ENCODE results near the gene IL10RA.

Gene IL10RA

DNA sequence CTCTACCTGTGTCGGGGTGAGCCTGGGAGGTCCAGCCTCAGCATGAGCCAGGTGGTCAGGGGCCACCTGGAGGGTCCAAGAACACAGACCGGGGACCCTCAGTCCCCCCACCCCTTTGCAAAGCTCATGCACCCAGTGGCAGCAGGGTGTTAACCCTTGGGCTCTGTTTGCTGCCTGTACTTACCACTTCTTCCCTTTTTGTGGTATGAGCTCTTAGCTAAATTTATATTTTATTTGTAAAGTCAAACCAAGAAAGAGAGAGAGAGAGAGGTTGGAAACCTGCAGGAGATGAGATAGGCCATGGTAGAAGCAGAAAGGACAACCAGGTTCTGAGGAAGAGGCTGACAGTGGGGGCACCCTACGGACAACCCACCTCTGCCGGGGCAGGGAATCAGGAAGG, 29.9 kb downstream of the IL10RA start:
- no peak overlapping the region for H3K4me3 ChIP-seq (ENCODE audit: low read depth, low read length, poor library complexity, severe bottlenecking)
- H3K27ac ChIP-seq (ENCODE audit: low read depth, low read length, poor library complexity, severe bottlenecking) = no peak overlapping the region
- no peaks in the 10 kb centered on the region for H3K27me3 ChIP-seq (ENCODE audit: insufficient read depth, low read length)
- peaks cover 8% of the 10 kb centered on the region for H3K4me1 ChIP-seq (ENCODE audit: insufficient read depth, low read length, severe bottlenecking)
- no peaks in the 10 kb centered on the region for H3K9me2 ChIP-seq (ENCODE audit: low read depth, low read length)
- H3K9me3 ChIP-seq (ENCODE audit: low read length) = 0 out of 2 replicates have a peak, but pooled peaks cover 3% of the 10 kb centered on the region
- no peaks in the 10 kb centered on the region for H3K36me3 ChIP-seq (ENCODE audit: insufficient read depth, low read length)
- no peak overlapping the region for H3K9ac ChIP-seq (ENCODE audit: low read length)
- H2AFZ ChIP-seq (ENCODE audit: low read length) = no peak overlapping the region
- no peaks in the 10 kb centered on the region for H3K79me2 ChIP-seq (ENCODE audit: insufficient read depth, low read length)
- H3F3A ChIP-seq (ENCODE audit: insufficient read depth, low read length) = no peaks in the 10 kb centered on the region
- no peak overlapping the region for H3K4me2 ChIP-seq (ENCODE audit: low read length)
- no peaks in the 10 kb centered on the region for H4K20me1 ChIP-seq (ENCODE audit: insufficient read depth, low read length)
- TF ChIP-seq, protein P1, sequence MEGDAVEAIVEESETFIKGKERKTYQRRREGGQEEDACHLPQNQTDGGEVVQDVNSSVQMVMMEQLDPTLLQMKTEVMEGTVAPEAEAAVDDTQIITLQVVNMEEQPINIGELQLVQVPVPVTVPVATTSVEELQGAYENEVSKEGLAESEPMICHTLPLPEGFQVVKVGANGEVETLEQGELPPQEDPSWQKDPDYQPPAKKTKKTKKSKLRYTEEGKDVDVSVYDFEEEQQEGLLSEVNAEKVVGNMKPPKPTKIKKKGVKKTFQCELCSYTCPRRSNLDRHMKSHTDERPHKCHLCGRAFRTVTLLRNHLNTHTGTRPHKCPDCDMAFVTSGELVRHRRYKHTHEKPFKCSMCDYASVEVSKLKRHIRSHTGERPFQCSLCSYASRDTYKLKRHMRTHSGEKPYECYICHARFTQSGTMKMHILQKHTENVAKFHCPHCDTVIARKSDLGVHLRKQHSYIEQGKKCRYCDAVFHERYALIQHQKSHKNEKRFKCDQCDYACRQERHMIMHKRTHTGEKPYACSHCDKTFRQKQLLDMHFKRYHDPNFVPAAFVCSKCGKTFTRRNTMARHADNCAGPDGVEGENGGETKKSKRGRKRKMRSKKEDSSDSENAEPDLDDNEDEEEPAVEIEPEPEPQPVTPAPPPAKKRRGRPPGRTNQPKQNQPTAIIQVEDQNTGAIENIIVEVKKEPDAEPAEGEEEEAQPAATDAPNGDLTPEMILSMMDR (IDR thresholded peaks at IDR 0.05; ENCODE audit: low read length) = no peak
- TF ChIP-seq EZH2 (IDR thresholded peaks at IDR 0.05; ENCODE audit: borderline replicate concordance, low read length) = no peak

DNA sequence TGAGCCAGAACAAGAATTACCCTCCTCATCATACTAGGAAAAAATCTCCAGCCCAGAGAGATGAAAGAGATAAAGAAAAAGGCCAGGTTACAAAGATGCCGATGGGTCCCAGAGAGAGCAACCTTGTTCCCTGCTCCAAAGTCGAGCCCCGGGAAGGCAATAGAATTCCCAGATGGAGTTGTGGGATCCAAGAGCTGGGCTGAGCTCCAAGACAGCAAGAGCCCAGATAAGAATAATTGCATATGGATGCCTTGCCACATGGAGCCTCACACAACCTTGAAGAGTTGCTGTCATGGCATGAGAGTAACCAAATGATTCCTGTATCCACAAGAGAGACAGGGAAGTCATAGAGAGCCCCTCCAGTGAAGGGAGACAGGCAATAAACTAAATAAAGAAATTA, 30.9 kb downstream of the IL10RA start:
- Histone ChIP-seq H3K9ac (ENCODE audit: low read length) (no peak overlapping the region), H3K36me3 (ENCODE audit: insufficient read depth, low read length) (no peaks in the 10 kb centered on the region), H3K4me3 (ENCODE audit: low read depth, low read length, poor library complexity, severe bottlenecking) (no peak overlapping the region), H3F3A (ENCODE audit: insufficient read depth, low read length) (no peaks in the 10 kb centered on the region), H3K79me2 (ENCODE audit: insufficient read depth, low read length) (no peaks in the 10 kb centered on the region), H2AFZ (ENCODE audit: low read length) (no peak overlapping the region), H3K4me1 (ENCODE audit: insufficient read depth, low read length, severe bottlenecking) (no peaks in the 10 kb centered on the region), H3K27me3 (ENCODE audit: insufficient read depth, low read length) (no peaks in the 10 kb centered on the region), H3K9me2 (ENCODE audit: low read depth, low read length) (no peaks in the 10 kb centered on the region), H4K20me1 (ENCODE audit: insufficient read depth, low read length) (no peaks in the 10 kb centered on the region), H3K27ac (ENCODE audit: low read depth, low read length, poor library complexity, severe bottlenecking) (no peak overlapping the region), H3K9me3 (ENCODE audit: low read length) (0 out of 2 replicates have a peak, but pooled peaks cover 3% of the 10 kb centered on the region), H3K4me2 (ENCODE audit: low read length) (no peak overlapping the region)
- TF ChIP-seq EZH2 (IDR thresholded peaks at IDR 0.05; ENCODE audit: borderline replicate concordance, low read length) = no peak
- TF ChIP-seq, protein P1 (IDR thresholded peaks at IDR 0.05; ENCODE audit: low read length) = no peak

DNA sequence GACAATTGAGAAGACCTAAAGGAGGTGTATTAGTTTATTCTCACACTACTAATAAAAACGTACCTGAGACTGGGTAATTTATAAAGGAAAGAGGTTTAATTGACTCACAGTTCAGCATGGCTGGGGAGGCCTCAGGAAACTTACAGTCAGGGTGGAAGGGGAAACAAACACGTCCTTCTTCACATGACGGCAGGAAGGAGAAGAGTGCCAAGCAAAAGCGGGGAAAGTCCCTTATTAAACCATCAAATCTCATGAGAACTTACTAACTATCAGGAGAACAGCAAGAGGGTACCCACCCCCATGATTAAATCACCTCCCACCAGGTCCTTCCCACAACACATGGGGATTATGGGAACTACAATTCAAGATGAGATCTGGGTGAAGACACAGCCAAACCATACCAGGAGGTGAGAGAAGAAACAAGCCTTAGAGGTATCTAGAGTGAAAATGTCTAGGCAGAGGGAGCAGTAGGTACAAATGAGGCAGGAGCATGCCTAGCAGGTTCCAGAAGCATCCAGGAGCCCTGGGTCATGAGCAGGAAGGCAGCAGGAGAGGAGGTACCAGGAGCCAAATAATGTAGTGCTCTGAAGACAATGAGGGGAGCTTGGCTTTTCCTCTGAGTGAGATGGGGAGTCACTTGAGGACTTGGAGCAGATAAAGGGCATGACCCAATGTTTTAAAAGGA, 31.6 kb downstream of the IL10RA start:
- no peaks in the 10 kb centered on the region for H3K9me2 ChIP-seq (ENCODE audit: low read depth, low read length)
- no peak overlapping the region for H3K9ac ChIP-seq (ENCODE audit: low read length)
- no peak overlapping the region for H3K4me3 ChIP-seq (ENCODE audit: low read depth, low read length, poor library complexity, severe bottlenecking)
- no peaks in the 10 kb centered on the region for H4K20me1 ChIP-seq (ENCODE audit: insufficient read depth, low read length)
- H3K79me2 ChIP-seq (ENCODE audit: insufficient read depth, low read length) = no peaks in the 10 kb centered on the region
- H3F3A ChIP-seq (ENCODE audit: insufficient read depth, low read length) = no peaks in the 10 kb centered on the region
- H3K4me1 ChIP-seq (ENCODE audit: insufficient read depth, low read length, severe bottlenecking) = no peaks in the 10 kb centered on the region
- no peak overlapping the region for H2AFZ ChIP-seq (ENCODE audit: low read length)
- H3K27ac ChIP-seq (ENCODE audit: low read depth, low read length, poor library complexity, severe bottlenecking) = no peak overlapping the region
- no peaks in the 10 kb centered on the region for H3K36me3 ChIP-seq (ENCODE audit: insufficient read depth, low read length)
- no peak overlapping the region for H3K4me2 ChIP-seq (ENCODE audit: low read length)
- H3K9me3 ChIP-seq (ENCODE audit: low read length) = 0 out of 2 replicates have a peak, but pooled peaks cover 3% of the 10 kb centered on the region
- no peaks in the 10 kb centered on the region for H3K27me3 ChIP-seq (ENCODE audit: insufficient read depth, low read length)
- TF ChIP-seq, protein P1 (IDR thresholded peaks at IDR 0.05; ENCODE audit: low read length) = no peak
- no peak for TF ChIP-seq EZH2 (IDR thresholded peaks at IDR 0.05; ENCODE audit: borderline replicate concordance, low read length)
